Breast epithelium (tissue), 4 donors: ENCODE measurements around the gene SEC61G. TPM values are rescaled to one million over a fixed set of nuclear protein-coding genes. Genes with fewer than 3 reads are reported as not detected.

ENCODE experiments used
- DNase-seq, 2 donors: peaks; one replicate each; pipeline ENCODE4 v3.0.0-alpha.2; 2019; ENCODE audit warnings: low spot score in 2 of 2
- H3K27ac ChIP-seq, 2 donors: fragments of 200-600 bp; sonication (generic) in 1 of 2; one replicate each; pipeline ENCODE4 v1.5.1; 2016 to 2019; ENCODE audit warnings: mild to moderate bottlenecking in 1 of 2
- H3K27me3 ChIP-seq, 2 donors: fragments of 200-600 bp; sonication (generic) in 1 of 2; one replicate each; pipeline versions ENCODE4 v1.5.1 to v1.6.0; 2017 to 2019; ENCODE audit warnings: control low read depth in 1 of 2, mild to moderate bottlenecking in 1 of 2
- H3K36me3 ChIP-seq: fragments of 200-600 bp; one replicate; pipeline ENCODE4 v1.5.1; 2019
- H3K4me1 ChIP-seq, 2 donors: fragments of 200-600 bp; sonication (generic); one replicate each; pipeline ENCODE4 v1.5.1; 2016 to 2019; ENCODE audit warnings: control low read depth in 1 of 2
- H3K4me3 ChIP-seq, 3 donors: fragments of 200-600 bp; sonication (generic); 1 replicate in 2 of 3; 2 replicates in 1 of 3; pipeline ENCODE4 v1.5.1; 2016 to 2019; ENCODE audit warnings: mild to moderate bottlenecking in 3 of 3, moderate library complexity in 2 of 3
- H3K9me3 ChIP-seq, 2 donors: fragments of 200-600 bp; sonication (generic) in 1 of 2; one replicate each; pipeline ENCODE4 v1.5.1; 2016 to 2019; ENCODE audit warnings: control low read depth in 1 of 2
- POLR2A ChIP-seq: fragments of 450-650 bp; IDR thresholded peaks from one replicate; pipeline ENCODE4 v1.6.1; 2016; ENCODE audit warnings: antibody characterized with exemption, mild to moderate bottlenecking, moderate library complexity
- POLR2AphosphoS5 ChIP-seq, 3 donors: sonication (generic); formaldehyde crosslinking; IDR thresholded peaks; one replicate each; pipeline ENCODE4 v1.6.1; 2017; ENCODE audit warnings: antibody characterized with exemption in 3 of 3
- intact Hi-C: fragments of 100-400 bp; cut with DNase I; formaldehyde crosslinking; loops from one replicate; pipeline ENCODE4 v1.15.1; 2023; ENCODE audit warnings: low total_unique reads
- total RNA-seq, 3 donors: library from RNA; depleted of rRNA; stranded (reverse); fragments of >200 nt; gene quantifications; one replicate each; pipeline ENCODE4 v1.1.0, GENCODE V29; 2016
- TF ChIP-seq, protein P1 (sequence below), 3 donors: fragments of 450-650 bp; IDR thresholded peaks; one replicate each; pipeline ENCODE4 v1.5.1; 2016 to 2017; ENCODE audit warnings: antibody characterized with exemption in 3 of 3, mild to moderate bottlenecking in 3 of 3, moderate library complexity in 3 of 3

The SEC61G gene
- total RNA-seq, 3 donors from 2014 or later, result 192 to 238 (median 194) TPM

DNA sequence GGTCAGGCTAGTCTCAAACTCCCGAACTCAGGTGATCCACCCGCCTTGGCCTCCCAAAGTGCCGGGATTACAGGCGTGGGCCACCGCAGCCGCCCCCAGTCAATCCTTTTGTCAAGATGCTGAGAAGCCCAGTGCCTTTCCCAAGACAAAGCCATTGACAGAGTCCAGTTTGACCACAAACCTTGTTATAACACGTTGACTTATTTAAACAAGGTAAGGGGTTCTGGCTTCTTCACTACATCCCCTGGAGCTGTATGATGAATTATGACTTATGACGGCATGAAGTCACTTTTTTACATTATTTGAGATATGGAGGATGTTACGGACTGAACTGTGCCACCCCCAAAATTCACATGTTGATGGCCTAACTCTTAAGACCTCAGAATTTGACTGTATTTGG, 5.8 kb upstream of the SEC61G start:
- Histone ChIP-seq H3K9me3 (no peaks in the 10 kb centered on the region), H3K27ac (no peak overlapping the region), H3K27me3 (peaks cover 0 to 19% of the 10 kb centered on the region in 2 donors), H3K4me1 (no peaks in the 10 kb centered on the region), H3K4me3 (no peak overlapping the region), H3K36me3 (no peaks in the 10 kb centered on the region)
- intact Hi-C loops, result no loop called here
- no peak for DNase-seq
- TF ChIP-seq POLR2A, result no peak

DNA sequence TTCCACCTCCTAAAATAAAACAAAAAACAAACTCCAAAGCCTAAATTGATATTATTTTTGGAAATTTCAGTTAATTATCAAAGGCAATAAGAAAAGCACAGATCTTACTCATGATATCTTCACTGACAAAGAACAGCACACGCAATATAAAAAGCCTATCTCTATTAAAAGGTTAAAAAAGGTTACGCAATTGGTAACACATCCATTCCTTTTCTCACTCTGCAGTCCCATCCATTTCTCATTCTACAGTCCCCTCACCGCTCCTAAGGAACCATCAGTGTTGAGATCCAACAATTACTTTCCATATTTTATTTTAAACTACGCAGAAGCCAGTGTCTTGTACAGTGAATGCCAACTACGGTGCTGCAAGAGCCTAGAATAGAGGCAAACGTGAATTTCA, 1.3 kb downstream of the SEC61G start:
- Histone ChIP-seq H3K9me3 (no peaks in the 10 kb centered on the region), H3K27ac (no peak overlapping the region), H3K4me1 (peaks cover 0 to 10% of the 10 kb centered on the region in 2 donors), H3K4me3 (peak overlapping the region; percentile 89 to 100 (median 98)), H3K36me3 (no peaks in the 10 kb centered on the region), H3K27me3 (no peaks in the 10 kb centered on the region)
- no peak for DNase-seq
- TF ChIP-seq, protein P1, sequence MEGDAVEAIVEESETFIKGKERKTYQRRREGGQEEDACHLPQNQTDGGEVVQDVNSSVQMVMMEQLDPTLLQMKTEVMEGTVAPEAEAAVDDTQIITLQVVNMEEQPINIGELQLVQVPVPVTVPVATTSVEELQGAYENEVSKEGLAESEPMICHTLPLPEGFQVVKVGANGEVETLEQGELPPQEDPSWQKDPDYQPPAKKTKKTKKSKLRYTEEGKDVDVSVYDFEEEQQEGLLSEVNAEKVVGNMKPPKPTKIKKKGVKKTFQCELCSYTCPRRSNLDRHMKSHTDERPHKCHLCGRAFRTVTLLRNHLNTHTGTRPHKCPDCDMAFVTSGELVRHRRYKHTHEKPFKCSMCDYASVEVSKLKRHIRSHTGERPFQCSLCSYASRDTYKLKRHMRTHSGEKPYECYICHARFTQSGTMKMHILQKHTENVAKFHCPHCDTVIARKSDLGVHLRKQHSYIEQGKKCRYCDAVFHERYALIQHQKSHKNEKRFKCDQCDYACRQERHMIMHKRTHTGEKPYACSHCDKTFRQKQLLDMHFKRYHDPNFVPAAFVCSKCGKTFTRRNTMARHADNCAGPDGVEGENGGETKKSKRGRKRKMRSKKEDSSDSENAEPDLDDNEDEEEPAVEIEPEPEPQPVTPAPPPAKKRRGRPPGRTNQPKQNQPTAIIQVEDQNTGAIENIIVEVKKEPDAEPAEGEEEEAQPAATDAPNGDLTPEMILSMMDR (IDR thresholded peaks at IDR 0.05), result no peak
- no peak for TF ChIP-seq POLR2AphosphoS5 (IDR thresholded peaks at IDR 0.05)
- no peak for TF ChIP-seq POLR2A
- intact Hi-C loops, result no loop called here

DNA sequence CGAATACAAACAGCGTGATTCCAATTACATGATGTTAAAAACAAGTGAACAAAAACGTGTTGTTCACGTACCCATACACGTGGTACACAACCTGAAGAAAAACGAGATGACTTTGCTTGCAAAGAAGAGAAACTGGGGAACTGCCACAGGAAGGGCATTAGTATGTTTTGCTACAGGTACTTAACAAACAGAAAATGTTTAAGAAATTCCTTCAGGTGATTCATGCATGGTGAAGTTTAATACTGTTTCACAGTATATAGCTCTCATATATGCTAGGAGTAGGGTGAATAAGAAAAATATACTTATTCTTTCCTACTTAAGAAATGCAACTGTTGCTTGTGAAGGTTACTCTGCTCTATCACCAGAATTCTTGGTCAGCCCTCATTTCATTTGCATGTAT, 9.8 kb downstream of the SEC61G start:
- TF ChIP-seq POLR2AphosphoS5 (IDR thresholded peaks at IDR 0.05), result no peak
- no peak for TF ChIP-seq POLR2A
- TF ChIP-seq, protein P1 (IDR thresholded peaks at IDR 0.05), result no peak
- no peak overlapping the region for H3K4me3 ChIP-seq
- no peaks in the 10 kb centered on the region for H3K9me3 ChIP-seq
- H3K27me3 ChIP-seq, result no peaks in the 10 kb centered on the region
- H3K4me1 ChIP-seq, result no peaks in the 10 kb centered on the region
- intact Hi-C loops, result no loop called here
- H3K36me3 ChIP-seq, result peaks cover 14% of the 10 kb centered on the region
- DNase-seq, result no peak
- H3K27ac ChIP-seq, result no peak overlapping the region

DNA sequence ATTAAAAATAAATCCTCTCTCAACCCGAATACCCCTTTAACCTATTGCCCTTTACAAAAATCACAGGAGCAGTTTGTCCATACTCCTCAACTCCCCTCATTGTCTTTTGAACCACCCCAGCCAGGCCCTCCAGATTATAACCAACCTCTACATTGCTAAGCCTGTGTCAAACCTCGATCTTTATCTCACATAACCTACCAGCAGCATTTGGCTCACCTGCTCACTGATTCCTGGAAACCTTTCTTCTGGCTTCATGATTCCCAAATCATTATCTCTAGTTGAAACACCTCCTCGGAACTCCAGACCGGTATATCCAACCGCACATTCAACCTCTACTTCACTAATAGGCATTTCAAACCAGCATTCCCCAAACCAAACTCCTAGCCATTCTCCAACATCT, 11.8 kb downstream of the SEC61G start:
- no peaks in the 10 kb centered on the region for H3K4me1 ChIP-seq
- H3K27ac ChIP-seq, result no peak overlapping the region
- TF ChIP-seq, protein P1 (IDR thresholded peaks at IDR 0.05), result no peak
- no peak for TF ChIP-seq POLR2A
- no peak for TF ChIP-seq POLR2AphosphoS5 (IDR thresholded peaks at IDR 0.05)
- H3K4me3 ChIP-seq, result no peak overlapping the region
- peaks cover 14% of the 10 kb centered on the region for H3K36me3 ChIP-seq
- no peaks in the 10 kb centered on the region for H3K9me3 ChIP-seq
- intact Hi-C loops, result no loop called here
- H3K27me3 ChIP-seq, result no peaks in the 10 kb centered on the region
- no peak for DNase-seq

DNA sequence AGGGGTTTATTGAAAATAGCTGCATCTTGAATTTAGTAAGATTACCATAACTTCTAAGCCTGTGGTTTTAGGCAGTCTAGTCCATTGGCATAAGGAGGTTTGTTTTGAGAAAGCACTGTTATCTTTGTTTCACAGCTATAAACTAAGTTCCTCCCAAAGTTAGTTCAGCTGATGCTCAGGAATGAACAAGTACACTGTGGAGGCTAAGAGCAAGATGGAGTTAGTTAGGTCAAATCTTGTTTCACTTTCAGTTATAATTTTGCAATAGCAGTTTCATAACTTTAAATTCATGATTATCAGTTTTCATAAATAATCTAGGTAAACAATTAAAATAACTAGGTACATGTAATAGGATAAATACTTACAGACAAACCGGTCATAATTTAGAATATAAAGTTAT, 15.4 kb downstream of the SEC61G start:
- intact Hi-C loops, result no loop called here
- Histone ChIP-seq H3K9me3 (no peaks in the 10 kb centered on the region), H3K36me3 (no peaks in the 10 kb centered on the region), H3K27me3 (no peaks in the 10 kb centered on the region), H3K4me3 (no peak overlapping the region), H3K27ac (no peak overlapping the region), H3K4me1 (no peaks in the 10 kb centered on the region)
- TF ChIP-seq POLR2A, result no peak
- TF ChIP-seq, protein P1 (IDR thresholded peaks at IDR 0.05), result no peak
- TF ChIP-seq POLR2AphosphoS5 (IDR thresholded peaks at IDR 0.05), result no peak
- DNase-seq, result no peak

DNA sequence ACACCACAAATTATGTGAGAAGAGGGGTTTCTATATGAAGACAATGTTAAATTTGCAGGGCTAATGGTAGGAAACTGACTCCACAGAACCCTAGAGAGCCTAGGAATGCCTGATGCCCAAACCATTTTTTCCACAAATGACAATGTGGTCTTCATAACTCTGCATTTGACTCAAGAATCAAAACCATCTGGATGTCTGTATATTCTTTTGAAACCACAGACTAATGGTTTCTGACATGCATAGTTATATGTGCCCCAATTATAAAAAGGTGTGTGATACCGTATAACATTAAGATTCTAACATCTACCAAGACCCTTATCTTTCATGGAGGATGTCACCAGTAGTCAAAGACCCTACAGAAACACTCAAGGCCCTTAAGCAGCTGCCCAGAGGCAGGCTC, 20.3 kb downstream of the SEC61G start:
- Histone ChIP-seq H3K4me1 (no peaks in the 10 kb centered on the region), H3K27ac (no peak overlapping the region), H3K27me3 (no peaks in the 10 kb centered on the region), H3K36me3 (no peaks in the 10 kb centered on the region), H3K4me3 (no peak overlapping the region), H3K9me3 (no peaks in the 10 kb centered on the region)
- intact Hi-C loops, result loop anchor here (5.0 kb wide), 1 partner anchor 919 kb away; no protein-coding TSS in a partner anchor
- no peak for DNase-seq
- TF ChIP-seq POLR2A (no peak), POLR2AphosphoS5 (IDR thresholded peaks at IDR 0.05) (no peak)
- TF ChIP-seq, protein P1 (IDR thresholded peaks at IDR 0.05), result no peak
